Endothelial cell of umbilical vein (primary cell): ENCODE data around the gene CHD5. TPM values are rescaled to one million over a fixed set of nuclear protein-coding genes. Genes with fewer than 3 reads are reported as not detected.

Source experiments
- BruUV-seq: library from RNA; stranded (reverse); fragments of 400-500 nt; replicated peaks from 2 replicates; lab custom pipeline; 2021; lab: Mats Ljungman, UMichigan
- CTCF ChIA-PET: fragments of 300-600, 350-600 bp; sonication (Branson Sonifier 250); formaldehyde crosslinking; loops from one replicate; lab custom pipeline; 2021; ENCODE audit warnings: antibody characterized with exemption, inconsistent platforms; lab: Charles Lee
- POLR2A ChIA-PET: fragments of 300-600, 350-600 bp; sonication (Branson Sonifier 250); formaldehyde crosslinking; loops from one replicate; lab custom pipeline; 2021; ENCODE audit warnings: antibody characterized with exemption, inconsistent platforms; lab: Charles Lee
- DNase-seq: peaks from one replicate; pipeline ENCODE4 v3.0.0-alpha.2; 2011; ENCODE audit warnings: low read depth, low spot score
- FAIRE-seq: peaks from 2 replicates; lab custom pipeline; 2011; peaks lifted over from hg19 to GRCh38; lab: Jason Lieb, UNC
- H2AFZ ChIP-seq: 2 replicates; pipeline ENCODE4 v1.6.0; 2012; ENCODE audit warnings: low read depth, low read length, control low read depth, inconsistent platforms
- H3K27ac ChIP-seq: 2 replicates; pipeline ENCODE4 v1.5.1; 2011; ENCODE audit warnings: low read depth, mild to moderate bottlenecking, control low read depth, low read length, moderate library complexity; ENCODE audit not compliant: insufficient read depth
- H3K27me3 ChIP-seq, 2 experiments: 2 replicates each; pipeline versions ENCODE4 v1.6.0 to v1.6.1; 2011; ENCODE audit warnings: low read length in 2 of 2, mixed read lengths in 1 of 2; ENCODE audit not compliant: control insufficient read depth in 2 of 2, insufficient read depth in 2 of 2
- H3K36me3 ChIP-seq, 2 experiments: 2 replicates in 1 of 2; 3 replicates in 1 of 2; pipeline ENCODE4 v1.5.1; 2011; ENCODE audit warnings: low read length in 2 of 2, mild to moderate bottlenecking in 1 of 2, moderate library complexity in 1 of 2; ENCODE audit not compliant: control insufficient read depth in 2 of 2, insufficient read depth in 2 of 2; ENCODE audit errors: extremely low read depth in 1 of 2
- H3K4me1 ChIP-seq: 3 replicates; pipeline ENCODE4 v1.5.1; 2011; ENCODE audit warnings: mild to moderate bottlenecking, low read length; ENCODE audit not compliant: control insufficient read depth, insufficient read depth; ENCODE audit errors: extremely low read depth
- H3K4me2 ChIP-seq: 2 replicates; pipeline ENCODE4 v1.6.1; 2011; ENCODE audit warnings: low read length, control low read depth, mixed read lengths; ENCODE audit not compliant: insufficient read depth
- H3K4me3 ChIP-seq, 3 experiments: fragments of 200-600 bp in 1 of 3; sonication (generic), shearing (Covaris generic) in 1 of 3; replicated peaks in 1 of 3; 2 replicates each; pipeline ENCODE4 v1.5.1; 2011 to 2016; ENCODE audit warnings: control low read depth in 3 of 3, low read length in 3 of 3, mild to moderate bottlenecking in 2 of 3, inconsistent platforms in 1 of 3, low read depth in 1 of 3, moderate library complexity in 1 of 3; ENCODE audit not compliant: insufficient read depth in 1 of 3
- H3K79me2 ChIP-seq: 2 replicates; pipeline ENCODE4 v1.6.0; 2012; ENCODE audit warnings: low read length, inconsistent platforms; ENCODE audit not compliant: control insufficient read depth, insufficient read depth
- H3K9ac ChIP-seq: replicated peaks from 2 replicates; pipeline ENCODE3; 2011; ENCODE audit warnings: low read length, control low read depth; ENCODE audit not compliant: insufficient read depth; ENCODE audit errors: extremely low read depth
- H3K9me1 ChIP-seq: replicated peaks from 3 replicates; pipeline ENCODE4 v1.6.0; 2011; ENCODE audit warnings: mild to moderate bottlenecking, low read length; ENCODE audit not compliant: control insufficient read depth, insufficient read depth; ENCODE audit errors: extremely low read depth
- H3K9me3 ChIP-seq: replicated peaks from 2 replicates; pipeline ENCODE4 v1.5.1; 2012; ENCODE audit warnings: low read length, inconsistent platforms; ENCODE audit not compliant: control insufficient read depth, insufficient read depth
- H4K20me1 ChIP-seq: replicated peaks from 2 replicates; pipeline ENCODE3; 2011; ENCODE audit warnings: mild to moderate bottlenecking, low read length; ENCODE audit not compliant: control insufficient read depth, insufficient read depth; ENCODE audit errors: extremely low read depth
- FOS ChIP-seq: IDR thresholded peaks from 2 replicates; pipeline ENCODE4 v1.6.1; 2011; ENCODE audit warnings: mild to moderate bottlenecking, low read length, moderate library complexity, borderline replicate concordance; ENCODE audit not compliant: insufficient read depth
- MYC ChIP-seq: IDR thresholded peaks from one replicate; pipeline ENCODE4 v1.6.1; 2011; ENCODE audit warnings: mild to moderate bottlenecking, low read depth, low read length
- POLR2A ChIP-seq: IDR thresholded peaks from 2 replicates; pipeline ENCODE4 v1.6.1; 2012; ENCODE audit warnings: low read depth, mild to moderate bottlenecking, control low read depth, low read length
- POLR2AphosphoS5 ChIP-seq: IDR thresholded peaks from 2 replicates; pipeline ENCODE4 v1.6.1; 2012; ENCODE audit warnings: low read depth, mild to moderate bottlenecking, control low read depth, low read length, moderate library complexity; ENCODE audit not compliant: insufficient read depth
- dilution Hi-C: fragments of 300-500 bp; cut with MboI; formaldehyde crosslinking; loops from one replicate; pipeline ENCODE4 v1.15.0; 2019; ENCODE audit warnings: low sequenced_read_pairs; ENCODE audit not compliant: extremely low pct_ligation_motif_present
- intact Hi-C: fragments of 100-400 bp; cut with micrococcal nuclease; formaldehyde crosslinking; loops from one replicate; pipeline ENCODE4 v1.10.0; 2022
- polyA plus RNA-seq, 4 experiments: library from polyadenylated mRNA; depleted of rRNA in 3 of 4; stranded (reverse) in 3 of 4; unstranded in 1 of 4; fragments of >200 nt; gene quantifications; 2 replicates each; pipeline versions ENCODE4 v1.2.1 to v1.2.3, GENCODE V29; 2011 to 2012; ENCODE audit warnings: missing spikeins in 1 of 4
- total RNA-seq: library from RNA; stranded (reverse); gene quantifications from 2 replicates; pipeline ENCODE4 v1.2.3, GENCODE V29; 2021
- TF ChIP-seq, protein P1 (sequence below): IDR thresholded peaks from 2 replicates; pipeline ENCODE4 v1.6.1; 2011; ENCODE audit not compliant: insufficient read depth, insufficient read length
- TF ChIP-seq, protein P2 (sequence below), 2 donors: IDR thresholded peaks; 1 replicate in 1 of 2; 2 replicates in 1 of 2; pipeline ENCODE4 v1.5.1; 2011; ENCODE audit warnings: low read length in 2 of 2, mild to moderate bottlenecking in 2 of 2, moderate library complexity in 2 of 2, control low read depth in 1 of 2, inconsistent platforms in 1 of 2, low read depth in 1 of 2; ENCODE audit not compliant: insufficient read depth in 1 of 2; ENCODE audit errors: extremely low read depth in 1 of 2

The CHD5 gene
- total and polyA plus RNA-seq, 2 donors (not counting 3 experiments of a cell fraction or from before 2014, with no cell fraction given) = 0.04 to 0.11 TPM

DNA sequence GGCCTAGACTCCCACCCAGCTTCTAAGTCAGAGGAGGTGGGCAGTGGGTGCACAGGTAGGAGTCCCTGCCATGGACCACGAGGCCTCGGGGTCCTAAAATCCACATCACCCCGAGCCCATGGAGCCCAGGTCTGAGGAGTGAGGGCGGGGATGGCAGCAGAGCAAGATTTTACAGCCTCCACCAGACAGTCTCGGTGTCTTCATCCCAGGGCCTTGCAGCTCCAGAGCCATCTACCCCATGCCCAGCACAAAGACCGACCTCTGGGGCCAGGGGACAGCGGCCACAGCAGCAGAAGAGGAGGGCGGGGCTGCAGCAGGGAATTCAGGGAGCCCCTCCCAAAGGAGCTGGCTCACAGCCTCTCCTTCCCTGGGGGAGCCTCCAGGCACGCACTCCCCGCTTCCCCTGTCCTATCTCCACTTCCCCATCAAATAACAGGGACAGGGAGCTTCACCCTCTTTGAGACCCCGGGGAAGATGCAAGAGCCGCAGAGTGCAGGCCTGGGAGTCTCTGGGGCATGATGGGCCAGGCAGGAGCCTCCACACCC lies 14.6 kb downstream of the CHD5 start:
- Histone ChIP-seq H3K9me1 (no peaks in the 10 kb centered on the region), H3K4me3 (no peak overlapping the region), H3K9ac (no peak overlapping the region), H2AFZ (no peak overlapping the region), H3K79me2 (no peaks in the 10 kb centered on the region), H3K4me1 (no peaks in the 10 kb centered on the region), H3K4me2 (no peak overlapping the region), H3K27ac (no peak overlapping the region), H3K9me3 (no peaks in the 10 kb centered on the region), H4K20me1 (no peaks in the 10 kb centered on the region), H3K36me3 (no peaks in the 10 kb centered on the region), H3K27me3 (no peaks in the 10 kb centered on the region)
- intact Hi-C loops = no loop called here
- CTCF ChIA-PET = interaction anchor here (1.6 kb wide), 1 partner anchor 39 kb away, joined by 4 read pairs; no protein-coding TSS in a partner anchor
- dilution Hi-C loops = no loop called here
- TF ChIP-seq, protein P1, sequence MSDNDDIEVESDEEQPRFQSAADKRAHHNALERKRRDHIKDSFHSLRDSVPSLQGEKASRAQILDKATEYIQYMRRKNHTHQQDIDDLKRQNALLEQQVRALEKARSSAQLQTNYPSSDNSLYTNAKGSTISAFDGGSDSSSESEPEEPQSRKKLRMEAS = no peak
- TF ChIP-seq FOS = no peak
- no peak for TF ChIP-seq POLR2A
- TF ChIP-seq, protein P2, sequence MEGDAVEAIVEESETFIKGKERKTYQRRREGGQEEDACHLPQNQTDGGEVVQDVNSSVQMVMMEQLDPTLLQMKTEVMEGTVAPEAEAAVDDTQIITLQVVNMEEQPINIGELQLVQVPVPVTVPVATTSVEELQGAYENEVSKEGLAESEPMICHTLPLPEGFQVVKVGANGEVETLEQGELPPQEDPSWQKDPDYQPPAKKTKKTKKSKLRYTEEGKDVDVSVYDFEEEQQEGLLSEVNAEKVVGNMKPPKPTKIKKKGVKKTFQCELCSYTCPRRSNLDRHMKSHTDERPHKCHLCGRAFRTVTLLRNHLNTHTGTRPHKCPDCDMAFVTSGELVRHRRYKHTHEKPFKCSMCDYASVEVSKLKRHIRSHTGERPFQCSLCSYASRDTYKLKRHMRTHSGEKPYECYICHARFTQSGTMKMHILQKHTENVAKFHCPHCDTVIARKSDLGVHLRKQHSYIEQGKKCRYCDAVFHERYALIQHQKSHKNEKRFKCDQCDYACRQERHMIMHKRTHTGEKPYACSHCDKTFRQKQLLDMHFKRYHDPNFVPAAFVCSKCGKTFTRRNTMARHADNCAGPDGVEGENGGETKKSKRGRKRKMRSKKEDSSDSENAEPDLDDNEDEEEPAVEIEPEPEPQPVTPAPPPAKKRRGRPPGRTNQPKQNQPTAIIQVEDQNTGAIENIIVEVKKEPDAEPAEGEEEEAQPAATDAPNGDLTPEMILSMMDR (IDR thresholded peaks at IDR 0.05; ENCODE audit: extremely low read depth in 1 of 2, insufficient read depth in 1 of 2, low read depth in 1 of 2, low read length in 2 of 2) = no peak
- no peak for TF ChIP-seq MYC
- no peak for TF ChIP-seq POLR2AphosphoS5
- no TSS peak for BruUV-seq
- FAIRE-seq (no peak), DNase-seq (no peak)
- POLR2A ChIA-PET = no interaction called here

GRCh38 chr1:6165027-6165426 lies 15.1 kb downstream of the CHD5 start:
- BruUV-seq = no TSS peak
- no peaks in the 10 kb centered on the region for H3K36me3 ChIP-seq
- no peak for DNase-seq
- H3K9me3 ChIP-seq = no peaks in the 10 kb centered on the region
- no peaks in the 10 kb centered on the region for H3K79me2 ChIP-seq
- no peak overlapping the region for H3K4me3 ChIP-seq
- no peak overlapping the region for H3K9ac ChIP-seq
- H3K9me1 ChIP-seq = no peaks in the 10 kb centered on the region
- H3K4me1 ChIP-seq = no peaks in the 10 kb centered on the region
- dilution Hi-C loops (no loop called here), intact Hi-C loops (no loop called here)
- H2AFZ ChIP-seq = no peak overlapping the region
- no peaks in the 10 kb centered on the region for H3K27me3 ChIP-seq
- FAIRE-seq = no peak
- no peak overlapping the region for H3K27ac ChIP-seq
- H4K20me1 ChIP-seq = no peaks in the 10 kb centered on the region
- no peak overlapping the region for H3K4me2 ChIP-seq
- POLR2A ChIA-PET = no interaction called here
- CTCF ChIA-PET = interaction anchor here (1.6 kb wide), 1 partner anchor 40 kb away, joined by 4 read pairs; no protein-coding TSS in a partner anchor
- no peak for TF ChIP-seq FOS
